ENCODE results near the gene CREM. TPM values are rescaled to one million over a fixed set of nuclear protein-coding genes. Genes with fewer than 3 reads are reported as not detected.

Gene CREM
- total and polyA plus RNA-seq, 7 donors = 18.8 to 336 (median 39.2) TPM

GRCh38 chr10:35231646-35232045, 105.0 kb downstream of the CREM start:
- Histone ChIP-seq H3K27me3 (ENCODE audit: insufficient read depth in 3 of 3, low read length in 2 of 3) (no peaks in the 10 kb centered on the region), H3K4me1 (no peaks in the 10 kb centered on the region), H3K9me3 (no peaks in the 10 kb centered on the region), H3K27ac (no peak overlapping the region), H3K36me3 (ENCODE audit: insufficient read depth in 1 of 2, low read depth in 1 of 2) (no peaks in the 10 kb centered on the region), H3K4me3 (no peak overlapping the region)
- no peak for DNase-seq
- WGBS, 3 donors = 96% methylated on average over 4 of the region's 4 CpGs
- ATAC-seq = no peak
- TF ChIP-seq CTCF (IDR thresholded peaks at IDR 0.05) = no peak
- intact Hi-C loops (cut with DNase I) = no loop called here

GRCh38 chr10:35232527-35232926, 105.9 kb downstream of the CREM start:
- Histone ChIP-seq H3K27me3 (ENCODE audit: insufficient read depth in 3 of 3, low read length in 2 of 3) (no peaks in the 10 kb centered on the region), H3K4me3 (no peak overlapping the region), H3K27ac (no peak overlapping the region), H3K36me3 (ENCODE audit: insufficient read depth in 1 of 2, low read depth in 1 of 2) (no peaks in the 10 kb centered on the region), H3K4me1 (no peaks in the 10 kb centered on the region), H3K9me3 (no peaks in the 10 kb centered on the region)
- ATAC-seq (no peak), DNase-seq (no peak)
- TF ChIP-seq CTCF (IDR thresholded peaks at IDR 0.05) = no peak
- 32 to 44% (median 36%) methylated on average over 3 of the region's 3 CpGs for WGBS, 3 donors
- intact Hi-C loops (cut with DNase I) = no loop called here

GRCh38 chr10:35234073-35234472, 107.4 kb downstream of the CREM start:
- TF ChIP-seq CTCF (IDR thresholded peaks at IDR 0.05) = no peak
- no peaks in the 10 kb centered on the region for H3K27me3 ChIP-seq (ENCODE audit: insufficient read depth in 3 of 3, low read length in 2 of 3)
- no peaks in the 10 kb centered on the region for H3K9me3 ChIP-seq
- no peaks in the 10 kb centered on the region for H3K36me3 ChIP-seq (ENCODE audit: insufficient read depth in 1 of 2, low read depth in 1 of 2)
- WGBS, 3 donors = 97 to 98% (median 97%) methylated on average over 8 of the region's 8 CpGs
- H3K4me1 ChIP-seq = no peaks in the 10 kb centered on the region
- no peak overlapping the region for H3K27ac ChIP-seq
- no peak for DNase-seq
- intact Hi-C loops (cut with DNase I) = no loop called here
- ATAC-seq = no peak
- H3K4me3 ChIP-seq = no peak overlapping the region

- intact Hi-C loops (cut with DNase I) = no loop called here
- Histone ChIP-seq H3K36me3 (ENCODE audit: insufficient read depth in 1 of 2, low read depth in 1 of 2) (no peaks in the 10 kb centered on the region), H3K27me3 (ENCODE audit: insufficient read depth in 3 of 3, low read length in 2 of 3) (no peaks in the 10 kb centered on the region), H3K4me3 (no peak overlapping the region), H3K4me1 (no peaks in the 10 kb centered on the region), H3K27ac (no peak overlapping the region), H3K9me3 (no peaks in the 10 kb centered on the region)
- ATAC-seq = no peak
- DNase-seq = no peak
- TF ChIP-seq CTCF (IDR thresholded peaks at IDR 0.05) = no peak
- WGBS, 3 donors = 55 to 71% (median 61%) methylated on average over 3 of the region's 3 CpGs
These were observed 110.1 kb downstream of the CREM start for GRCh38 chr10:35236739-35237138.

GRCh38 chr10:35237766-35238512, 111.3 kb downstream of the CREM start:
- Histone ChIP-seq H3K9me3 (no peaks in the 10 kb centered on the region), H3K4me3 (no peak overlapping the region), H3K27me3 (ENCODE audit: insufficient read depth in 3 of 3, low read length in 2 of 3) (no peaks in the 10 kb centered on the region), H3K27ac (no peak overlapping the region), H3K36me3 (ENCODE audit: insufficient read depth in 1 of 2, low read depth in 1 of 2) (no peaks in the 10 kb centered on the region), H3K4me1 (no peaks in the 10 kb centered on the region)
- intact Hi-C loops (cut with DNase I) = no loop called here
- DNase-seq = no peak
- WGBS, 3 donors = 91 to 95% (median 94%) methylated on average over 15 of the region's 15 CpGs
- TF ChIP-seq CTCF (IDR thresholded peaks at IDR 0.05) = no peak
- ATAC-seq = no peak

Data from psoas muscle (tissue), 8 donors.